Measurements from ENCODE around the gene STRN4.

GRCh38 chr19:46776927-46777911 is 31.0 kb upstream of the STRN4 start:
- no peak for TF ChIP-seq ZNF274 (IDR thresholded peaks at IDR 0.05; ENCODE audit: low read depth, low read length)
- no peak for TF ChIP-seq YY1 (IDR thresholded peaks at IDR 0.05; ENCODE audit: insufficient read depth, insufficient read length)
- no peak for TF ChIP-seq SUZ12 (IDR thresholded peaks at IDR 0.05; ENCODE audit: extremely low read depth, insufficient read depth, insufficient read length)
